Stimulated activated CD8-positive, alpha-beta memory T cell treated with anti-CD3 and anti-CD28 coated beads, Interleukin-7, amount 100 ng/mL, for 48 hours (primary cell): ENCODE data around the gene CNTFR.

Source experiments
- DNase-seq, 2 donors: peaks; one replicate each; pipeline ENCODE4 v3.0.0-alpha.2; 2020; ENCODE audit warnings: low read depth in 1 of 2; ENCODE audit errors: extremely low read depth in 1 of 2

The CNTFR gene

DNA sequence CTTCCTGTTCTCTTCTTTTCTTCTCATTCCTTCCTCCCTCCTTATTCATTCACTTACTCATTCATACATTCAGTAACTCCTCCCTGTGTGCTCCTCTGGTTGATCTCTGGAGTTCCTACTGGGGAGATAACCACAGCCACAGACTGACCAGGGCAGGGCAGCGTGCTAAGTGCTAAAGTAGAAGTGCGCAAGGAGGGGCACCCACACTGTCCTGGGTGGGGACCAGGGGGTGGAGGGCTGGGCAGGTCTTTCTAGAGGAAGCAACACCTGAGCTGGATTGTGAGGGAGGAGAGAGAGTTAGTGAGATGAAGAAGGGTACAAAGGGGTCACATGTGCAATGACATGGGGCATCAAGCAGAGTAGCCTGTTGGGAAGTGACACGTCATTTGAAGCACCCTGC lies 80.6 kb downstream of the CNTFR start:
- no peak for DNase-seq

- no peak for DNase-seq
Measured at GRCh38 chr9:34508463-34508862, 81.1 kb downstream of the CNTFR start.

- DNase-seq = no peak
Measured at GRCh38 chr9:34507966-34508365, 81.6 kb downstream of the CNTFR start.

- no peak for DNase-seq
Measured at GRCh38 chr9:34507556-34507955, 82.0 kb downstream of the CNTFR start.

GRCh38 chr9:34506623-34507022 lies 82.9 kb downstream of the CNTFR start:
- DNase-seq = no peak

DNA sequence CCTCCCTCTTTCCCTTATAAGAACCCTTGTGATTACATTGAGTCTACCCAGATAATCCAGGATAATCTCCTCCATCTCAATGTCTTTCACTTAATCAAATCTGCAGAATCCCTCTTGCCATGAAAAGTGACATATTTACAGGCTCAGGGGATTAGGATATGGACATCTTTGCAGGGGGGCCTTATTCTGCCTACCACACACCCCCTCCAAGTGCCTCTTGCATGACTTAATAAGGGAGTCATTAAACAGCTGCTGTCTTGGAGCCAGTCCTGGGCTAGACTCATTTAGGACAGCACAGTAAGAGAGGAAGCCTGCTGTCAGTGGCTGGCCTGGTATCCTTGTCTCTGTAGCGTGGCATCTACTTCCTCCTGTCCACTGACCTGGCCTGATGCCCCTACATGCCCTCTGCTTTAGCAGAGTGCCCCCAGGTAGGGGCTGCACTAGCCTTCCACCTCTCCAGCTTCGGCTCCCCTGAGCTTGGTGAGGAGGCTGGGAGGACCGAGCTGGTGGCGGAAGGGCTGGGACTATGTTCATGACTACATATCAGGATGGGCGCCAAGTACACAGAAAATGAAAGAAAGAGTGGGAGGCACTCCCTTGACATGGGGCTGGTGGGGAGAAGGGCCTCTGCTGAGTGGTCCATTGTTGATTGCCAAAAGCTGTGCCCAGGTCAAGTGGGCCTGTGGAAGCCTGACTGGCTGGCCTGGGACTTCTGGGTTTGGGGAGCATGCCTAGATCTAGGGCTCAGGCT lies 84.0 kb downstream of the CNTFR start:
- no peak for DNase-seq

DNA sequence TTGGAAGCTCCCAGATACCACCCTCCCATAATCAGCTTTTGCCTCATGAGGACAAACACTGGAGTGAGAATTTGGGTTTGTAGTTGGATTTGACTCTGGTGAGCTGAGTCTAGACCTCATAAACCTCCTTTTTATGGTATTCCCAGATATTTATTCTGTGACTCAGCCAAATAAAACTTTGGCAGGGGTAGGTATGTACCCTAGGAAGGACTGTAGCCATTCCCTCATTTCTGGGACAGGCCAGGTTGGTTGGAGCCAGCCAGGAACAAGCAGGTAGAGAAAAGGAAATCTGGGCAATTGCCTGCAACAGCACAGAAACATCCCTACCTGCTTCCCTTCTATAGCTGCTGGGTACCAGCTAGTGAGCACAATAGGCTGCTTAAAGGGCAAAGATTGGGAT lies 86.1 kb downstream of the CNTFR start:
- no peak for DNase-seq

GRCh38 chr9:34502891-34503290 lies 86.6 kb downstream of the CNTFR start:
- DNase-seq = no peak

DNA sequence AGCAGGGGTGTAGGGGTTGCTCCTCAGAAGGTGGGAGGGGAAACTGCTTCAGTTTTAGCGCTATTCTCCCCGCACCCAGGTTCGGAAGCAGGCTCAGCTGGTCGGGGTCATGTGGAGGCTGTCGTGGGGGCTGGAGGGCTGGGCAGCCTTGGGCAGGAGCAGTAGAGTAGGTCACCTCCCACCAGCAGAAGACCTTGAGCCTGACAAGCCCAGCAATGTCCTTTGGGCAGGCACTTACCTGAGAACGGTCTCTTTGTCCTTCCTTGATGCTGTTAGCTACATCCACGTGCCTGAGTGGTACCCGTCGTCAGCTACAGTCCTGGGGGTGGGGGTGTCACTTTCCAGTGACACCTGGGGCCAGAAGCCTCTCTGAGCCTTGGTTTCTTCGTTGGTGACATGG lies 87.1 kb downstream of the CNTFR start:
- DNase-seq = no peak

DNA sequence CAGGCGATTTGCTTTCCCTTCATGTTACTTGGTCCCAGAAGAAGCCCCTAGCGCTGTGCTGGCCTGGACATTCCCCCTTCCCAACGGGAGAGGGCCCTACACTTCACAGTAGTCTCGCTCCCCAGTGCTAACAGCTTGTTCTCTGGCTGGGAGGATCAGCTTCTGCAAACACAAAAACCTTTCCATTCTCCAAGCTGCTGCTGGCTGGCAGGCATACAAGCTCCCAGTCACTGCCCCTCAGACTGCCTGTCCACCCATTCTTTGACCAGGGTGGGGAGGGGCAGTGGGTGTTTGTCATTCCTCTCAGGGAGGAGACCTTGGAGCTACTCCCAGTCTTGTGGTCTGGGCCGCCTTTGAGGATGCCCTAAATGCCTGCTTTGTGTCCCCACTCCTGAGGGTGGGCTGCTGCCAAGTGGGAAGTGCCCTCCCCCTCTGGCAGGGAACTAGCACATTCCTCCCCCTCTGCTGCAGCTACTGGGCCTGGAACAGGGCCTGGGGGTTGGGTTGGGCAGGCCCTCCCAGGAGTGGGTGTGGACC lies 87.6 kb downstream of the CNTFR start:
- no peak for DNase-seq
